Measurements from ENCODE around the gene GIPR. TPM values are rescaled to one million over a fixed set of nuclear protein-coding genes. Genes with fewer than 3 reads are reported as not detected.

Gene GIPR
- total RNA-seq, 1 experiment from 2014 or later: 0.61 TPM

DNA sequence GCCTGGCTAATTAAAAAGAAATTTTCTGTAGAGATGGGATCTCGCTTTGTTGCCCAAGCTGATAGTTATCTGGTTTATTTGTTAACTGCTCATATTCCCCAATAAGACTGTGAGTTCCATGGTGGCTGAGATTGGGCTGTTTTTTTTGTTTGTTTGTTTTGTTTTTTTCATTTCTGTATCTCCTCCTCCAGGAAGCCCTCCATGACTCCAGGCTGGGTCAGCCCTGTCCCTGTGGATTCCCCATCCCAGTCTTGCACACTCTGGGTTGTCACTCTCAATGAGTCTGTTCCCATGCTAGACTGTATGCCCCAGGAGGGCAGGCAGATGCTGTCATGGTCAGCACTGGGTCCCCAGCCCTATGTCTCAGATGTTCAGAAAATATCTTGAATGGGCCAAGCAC is 31.7 kb upstream of the GIPR start:
- Mint-ChIP-seq H3K4me3 (no peak overlapping the region), H3K27me3 (ENCODE audit: low read depth) (no peaks in the 10 kb centered on the region), H3K27ac (no peak overlapping the region), H3K36me3 (ENCODE audit: insufficient read depth in 1 of 3, low read depth in 3 of 3) (no peaks in the 10 kb centered on the region; a peak in 1 of 7 replicates), H3K9me3 (no peaks in the 10 kb centered on the region), H3K4me1 (peaks cover 24 to 35% of the 10 kb centered on the region in 2 experiments)
- H3K14ac ChIP-seq (ENCODE audit: insufficient read depth, low read length): no peak overlapping the region
- no peak overlapping the region for H4K5ac ChIP-seq (ENCODE audit: insufficient read length, low read depth, low read length)
- no peak overlapping the region for H3K18ac ChIP-seq (ENCODE audit: insufficient read length, low read depth, low read length)
- no peak for DNase-seq
- no peak overlapping the region for H3K56ac ChIP-seq (ENCODE audit: insufficient read length, low read depth, low read length)
- H4K8ac ChIP-seq (replicated peaks; ENCODE audit: insufficient read length, low read depth, low read length): no peak overlapping the region
- H2BK15ac ChIP-seq (ENCODE audit: low read depth, low read length): no peak overlapping the region
- no peak overlapping the region for H3K23ac ChIP-seq (ENCODE audit: insufficient read length, low read depth, low read length)
- H3K9ac ChIP-seq (ENCODE audit: extremely low read depth, insufficient read length, low read length): no peak overlapping the region
- no peaks in the 10 kb centered on the region for H3K27me3 ChIP-seq (ENCODE audit: insufficient read depth, low read length)
- H2AFZ ChIP-seq (ENCODE audit: low read length): no peak overlapping the region
- no peak overlapping the region for H3K27ac ChIP-seq (ENCODE audit: insufficient read length, low read depth, low read length)
- H2BK5ac ChIP-seq (ENCODE audit: insufficient read length, low read length): no peak overlapping the region
- H3K9me3 ChIP-seq (ENCODE audit: control insufficient read depth, low read depth, low read length): no peaks in the 10 kb centered on the region
- no peaks in the 10 kb centered on the region for H3K79me2 ChIP-seq (ENCODE audit: insufficient read depth, low read length)
- no peaks in the 10 kb centered on the region; the same call in 1 of the 2 replicates for H3K4me1 ChIP-seq (ENCODE audit: insufficient read depth, low read length)
- peaks cover 8% of the 10 kb centered on the region for H3K23me2 ChIP-seq (ENCODE audit: insufficient read length, low read depth, low read length, poor library complexity, severe bottlenecking)
- WGBS (ENCODE audit: extremely low coverage, insufficient read length, low lambda C conversion rate): no CpG with 5 or more reads among the region's 1 CpG
- no peak overlapping the region for H2BK20ac ChIP-seq (ENCODE audit: low read depth, low read length, poor library complexity, severe bottlenecking)
- TF ChIP-seq, protein P1, sequence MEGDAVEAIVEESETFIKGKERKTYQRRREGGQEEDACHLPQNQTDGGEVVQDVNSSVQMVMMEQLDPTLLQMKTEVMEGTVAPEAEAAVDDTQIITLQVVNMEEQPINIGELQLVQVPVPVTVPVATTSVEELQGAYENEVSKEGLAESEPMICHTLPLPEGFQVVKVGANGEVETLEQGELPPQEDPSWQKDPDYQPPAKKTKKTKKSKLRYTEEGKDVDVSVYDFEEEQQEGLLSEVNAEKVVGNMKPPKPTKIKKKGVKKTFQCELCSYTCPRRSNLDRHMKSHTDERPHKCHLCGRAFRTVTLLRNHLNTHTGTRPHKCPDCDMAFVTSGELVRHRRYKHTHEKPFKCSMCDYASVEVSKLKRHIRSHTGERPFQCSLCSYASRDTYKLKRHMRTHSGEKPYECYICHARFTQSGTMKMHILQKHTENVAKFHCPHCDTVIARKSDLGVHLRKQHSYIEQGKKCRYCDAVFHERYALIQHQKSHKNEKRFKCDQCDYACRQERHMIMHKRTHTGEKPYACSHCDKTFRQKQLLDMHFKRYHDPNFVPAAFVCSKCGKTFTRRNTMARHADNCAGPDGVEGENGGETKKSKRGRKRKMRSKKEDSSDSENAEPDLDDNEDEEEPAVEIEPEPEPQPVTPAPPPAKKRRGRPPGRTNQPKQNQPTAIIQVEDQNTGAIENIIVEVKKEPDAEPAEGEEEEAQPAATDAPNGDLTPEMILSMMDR (conservative IDR thresholded peaks at IDR 0.05): no peak
- no peak overlapping the region for H3T11ph ChIP-seq (ENCODE audit: low read length)
- no peak overlapping the region for H2AK5ac ChIP-seq (ENCODE audit: insufficient read length, low read length)
- H2BK12ac ChIP-seq (ENCODE audit: insufficient read length, low read depth, low read length): no peak overlapping the region
- H4K20me1 ChIP-seq (ENCODE audit: control insufficient read depth, insufficient read depth, insufficient read length): no peaks in the 10 kb centered on the region
- no peak overlapping the region for H4K91ac ChIP-seq (ENCODE audit: insufficient read length, low read depth, low read length)
- no peak overlapping the region for H2BK120ac ChIP-seq (ENCODE audit: low read depth, low read length, poor library complexity, severe bottlenecking)
- H3K4ac ChIP-seq (ENCODE audit: low read depth, low read length): no peak overlapping the region
- no peaks in the 10 kb centered on the region for H3K79me1 ChIP-seq (ENCODE audit: insufficient read depth, low read depth, low read length, poor library complexity, severe bottlenecking)
- no peak overlapping the region for H3K4me2 ChIP-seq (ENCODE audit: insufficient read depth, insufficient read length, low read length)

Measured in H9 (cell line).